Fibroblast of lung (primary cell): Measurements from ENCODE around the gene CELF2. TPM values are rescaled to one million over a fixed set of nuclear protein-coding genes. Genes with fewer than 3 reads are reported as not detected.

Experiments used
- DNase-seq, 2 donors: peaks; one replicate each; pipeline versions ENCODE4 v3.0.0 to v3.0.0-alpha.2; 2010; ENCODE audit warnings: low read depth in 2 of 2
- H2AFZ ChIP-seq: 2 replicates; pipeline ENCODE4 v1.5.1; 2012; ENCODE audit warnings: low read length, control low read depth, inconsistent platforms
- H3K27ac ChIP-seq: 2 replicates; pipeline ENCODE4 v1.5.1; 2011; ENCODE audit warnings: low read length, control low read depth; ENCODE audit not compliant: insufficient read depth
- H3K27me3 ChIP-seq: 2 replicates; pipeline ENCODE4 v1.5.1; 2011; ENCODE audit warnings: mild to moderate bottlenecking, low read length; ENCODE audit not compliant: control insufficient read depth, insufficient read depth
- H3K36me3 ChIP-seq: 2 replicates; pipeline ENCODE4 v1.5.1; 2011; ENCODE audit warnings: low read length; ENCODE audit not compliant: control insufficient read depth, insufficient read depth
- H3K4me1 ChIP-seq: 2 replicates; pipeline ENCODE4 v1.5.1; 2011; ENCODE audit warnings: low read length; ENCODE audit not compliant: control insufficient read depth, insufficient read depth; ENCODE audit errors: extremely low read depth
- H3K4me2 ChIP-seq: 2 replicates; pipeline ENCODE4 v1.5.1; 2011; ENCODE audit warnings: low read length, control low read depth; ENCODE audit not compliant: insufficient read depth; ENCODE audit errors: extremely low read depth
- H3K4me3 ChIP-seq, 4 experiments: fragments of 200-600 bp in 1 of 4; sonication (generic) in 1 of 4; replicated peaks in 1 of 4; 2 replicates each; pipeline ENCODE4 v1.5.1; 2011 to 2016; ENCODE audit warnings: low read length in 4 of 4, low read depth in 3 of 4, mild to moderate bottlenecking in 3 of 4, control low read depth in 2 of 4, inconsistent platforms in 1 of 4, mixed read lengths in 1 of 4; ENCODE audit not compliant: insufficient read depth in 1 of 4; ENCODE audit errors: control extremely low read depth in 1 of 4
- H3K79me2 ChIP-seq: 2 replicates; pipeline ENCODE4 v1.5.1; 2012; ENCODE audit warnings: mild to moderate bottlenecking, low read length, inconsistent platforms; ENCODE audit not compliant: control insufficient read depth, insufficient read depth
- H3K9ac ChIP-seq: 2 replicates; pipeline ENCODE4 v1.5.1; 2011; ENCODE audit warnings: mild to moderate bottlenecking, low read length, control low read depth; ENCODE audit not compliant: insufficient read depth
- H3K9me3 ChIP-seq: 2 replicates; pipeline ENCODE4 v1.5.1; 2012; ENCODE audit warnings: low read depth, low read length; ENCODE audit not compliant: control insufficient read depth, insufficient read depth
- H4K20me1 ChIP-seq: 2 replicates; pipeline ENCODE4 v1.5.1; 2011; ENCODE audit warnings: low read length; ENCODE audit not compliant: control insufficient read depth, insufficient read depth; ENCODE audit errors: extremely low read depth
- CTCF ChIP-seq, 2 donors: IDR thresholded peaks in 1 of 2; conservative IDR thresholded peaks in 1 of 2; 1 replicate in 1 of 2; 2 replicates in 1 of 2; pipeline ENCODE4 v1.5.1; 2011 to 2012; ENCODE audit warnings: low read length in 2 of 2, control low read depth in 1 of 2, inconsistent platforms in 1 of 2, low read depth in 1 of 2, mild to moderate bottlenecking in 1 of 2
- EZH2 ChIP-seq: IDR thresholded peaks from 2 replicates; pipeline ENCODE4 v1.5.1; 2012; ENCODE audit warnings: low read length, control low read depth, mild to moderate bottlenecking; ENCODE audit errors: missing control alignments
- polyA plus RNA-seq, 2 donors: library from polyadenylated mRNA; depleted of rRNA in 1 of 2; stranded (reverse) in 1 of 2; unstranded in 1 of 2; fragments of >200 nt; gene quantifications; 2 replicates each; pipeline ENCODE4 v1.2.1, GENCODE V29; 2011 to 2012; ENCODE audit warnings: missing spikeins in 1 of 2
- total RNA-seq: library from RNA; depleted of rRNA; stranded (reverse); fragments of >200 nt; gene quantifications from 2 replicates; pipeline ENCODE4 v1.2.1, GENCODE V29; 2014

CELF2 gene
- total and polyA plus RNA-seq, 2 donors (not counting 1 experiment from before 2014, with no cell fraction given), result 16.9 to 25.1 TPM

- no peaks in the 10 kb centered on the region for H4K20me1 ChIP-seq
- no peaks in the 10 kb centered on the region for H3K79me2 ChIP-seq
- H3K4me2 ChIP-seq, result no peak overlapping the region
- H2AFZ ChIP-seq, result no peak overlapping the region
- H3K9me3 ChIP-seq, result no peaks in the 10 kb centered on the region
- no peak overlapping the region for H3K9ac ChIP-seq
- peak in 1 of 2 donors; percentile 24 for DNase-seq
- no peaks in the 10 kb centered on the region for H3K36me3 ChIP-seq
- no peak overlapping the region for H3K27ac ChIP-seq
- H3K4me3 ChIP-seq, result no peak overlapping the region
- no peaks in the 10 kb centered on the region for H3K27me3 ChIP-seq
- no peaks in the 10 kb centered on the region for H3K4me1 ChIP-seq
- TF ChIP-seq EZH2 (no peak), CTCF (conservative IDR thresholded peaks at IDR 0.05 in 1 of 2, IDR thresholded peaks at IDR 0.05 in 1 of 2; ENCODE audit: low read depth in 1 of 2, low read length in 2 of 2) (no peak)
These were observed 187.5 kb downstream of the CELF2 start for GRCh38 chr10:11205030-11205772.

GRCh38 chr10:11206676-11207559, 189.2 kb downstream of the CELF2 start:
- H3K27me3 ChIP-seq, result no peaks in the 10 kb centered on the region
- no peaks in the 10 kb centered on the region for H3K79me2 ChIP-seq
- H3K9ac ChIP-seq, result no peak overlapping the region
- no peak overlapping the region for H3K4me3 ChIP-seq
- H3K4me1 ChIP-seq, result no peaks in the 10 kb centered on the region
- TF ChIP-seq EZH2, result no peak
- TF ChIP-seq CTCF (conservative IDR thresholded peaks at IDR 0.05 in 1 of 2, IDR thresholded peaks at IDR 0.05 in 1 of 2; ENCODE audit: low read depth in 1 of 2, low read length in 2 of 2), result no peak
- no peak overlapping the region for H3K4me2 ChIP-seq
- no peaks in the 10 kb centered on the region for H3K9me3 ChIP-seq
- DNase-seq, result no peak
- H4K20me1 ChIP-seq, result no peaks in the 10 kb centered on the region
- H2AFZ ChIP-seq, result no peak overlapping the region
- no peaks in the 10 kb centered on the region for H3K36me3 ChIP-seq
- H3K27ac ChIP-seq, result no peak overlapping the region

GRCh38 chr10:11207560-11207844, 189.8 kb downstream of the CELF2 start:
- H3K4me3 ChIP-seq, result no peak overlapping the region
- no peak for TF ChIP-seq CTCF (conservative IDR thresholded peaks at IDR 0.05 in 1 of 2, IDR thresholded peaks at IDR 0.05 in 1 of 2; ENCODE audit: low read depth in 1 of 2, low read length in 2 of 2)
- no peak for TF ChIP-seq EZH2
- no peak overlapping the region for H3K27ac ChIP-seq
- no peak overlapping the region for H2AFZ ChIP-seq
- H3K9ac ChIP-seq, result no peak overlapping the region
- no peak overlapping the region for H3K4me2 ChIP-seq
- no peaks in the 10 kb centered on the region for H3K4me1 ChIP-seq
- H3K27me3 ChIP-seq, result no peaks in the 10 kb centered on the region
- no peak for DNase-seq
- H4K20me1 ChIP-seq, result no peaks in the 10 kb centered on the region
- no peaks in the 10 kb centered on the region for H3K79me2 ChIP-seq
- no peaks in the 10 kb centered on the region for H3K36me3 ChIP-seq
- H3K9me3 ChIP-seq, result no peaks in the 10 kb centered on the region
